ENCODE results near the gene CARHSP1.

Gene CARHSP1

DNA sequence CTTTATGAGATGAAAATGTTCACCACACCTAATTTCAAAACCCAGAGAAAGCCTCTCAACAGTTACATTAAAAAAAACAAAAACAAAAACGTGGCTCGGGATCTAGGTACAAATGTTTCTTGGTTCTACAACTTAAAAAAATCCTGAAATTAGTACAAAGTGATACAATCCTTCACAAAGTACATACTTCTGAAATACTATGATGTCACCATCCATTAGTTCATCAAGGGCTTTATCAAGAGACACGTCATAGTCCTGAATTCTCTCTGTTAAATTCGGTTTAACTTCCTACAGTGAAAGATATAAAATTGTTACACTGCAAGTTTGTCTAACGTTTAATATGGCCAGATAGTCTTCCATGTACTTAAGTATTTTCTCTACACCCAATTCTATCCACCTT, 31.5 kb upstream of the CARHSP1 start:
- TF ChIP-seq, protein P1, sequence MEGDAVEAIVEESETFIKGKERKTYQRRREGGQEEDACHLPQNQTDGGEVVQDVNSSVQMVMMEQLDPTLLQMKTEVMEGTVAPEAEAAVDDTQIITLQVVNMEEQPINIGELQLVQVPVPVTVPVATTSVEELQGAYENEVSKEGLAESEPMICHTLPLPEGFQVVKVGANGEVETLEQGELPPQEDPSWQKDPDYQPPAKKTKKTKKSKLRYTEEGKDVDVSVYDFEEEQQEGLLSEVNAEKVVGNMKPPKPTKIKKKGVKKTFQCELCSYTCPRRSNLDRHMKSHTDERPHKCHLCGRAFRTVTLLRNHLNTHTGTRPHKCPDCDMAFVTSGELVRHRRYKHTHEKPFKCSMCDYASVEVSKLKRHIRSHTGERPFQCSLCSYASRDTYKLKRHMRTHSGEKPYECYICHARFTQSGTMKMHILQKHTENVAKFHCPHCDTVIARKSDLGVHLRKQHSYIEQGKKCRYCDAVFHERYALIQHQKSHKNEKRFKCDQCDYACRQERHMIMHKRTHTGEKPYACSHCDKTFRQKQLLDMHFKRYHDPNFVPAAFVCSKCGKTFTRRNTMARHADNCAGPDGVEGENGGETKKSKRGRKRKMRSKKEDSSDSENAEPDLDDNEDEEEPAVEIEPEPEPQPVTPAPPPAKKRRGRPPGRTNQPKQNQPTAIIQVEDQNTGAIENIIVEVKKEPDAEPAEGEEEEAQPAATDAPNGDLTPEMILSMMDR (IDR thresholded peaks at IDR 0.05; ENCODE audit: extremely low read depth, missing control alignments), result no peak
- no peak for DNase-seq (ENCODE audit: low spot score)

DNA sequence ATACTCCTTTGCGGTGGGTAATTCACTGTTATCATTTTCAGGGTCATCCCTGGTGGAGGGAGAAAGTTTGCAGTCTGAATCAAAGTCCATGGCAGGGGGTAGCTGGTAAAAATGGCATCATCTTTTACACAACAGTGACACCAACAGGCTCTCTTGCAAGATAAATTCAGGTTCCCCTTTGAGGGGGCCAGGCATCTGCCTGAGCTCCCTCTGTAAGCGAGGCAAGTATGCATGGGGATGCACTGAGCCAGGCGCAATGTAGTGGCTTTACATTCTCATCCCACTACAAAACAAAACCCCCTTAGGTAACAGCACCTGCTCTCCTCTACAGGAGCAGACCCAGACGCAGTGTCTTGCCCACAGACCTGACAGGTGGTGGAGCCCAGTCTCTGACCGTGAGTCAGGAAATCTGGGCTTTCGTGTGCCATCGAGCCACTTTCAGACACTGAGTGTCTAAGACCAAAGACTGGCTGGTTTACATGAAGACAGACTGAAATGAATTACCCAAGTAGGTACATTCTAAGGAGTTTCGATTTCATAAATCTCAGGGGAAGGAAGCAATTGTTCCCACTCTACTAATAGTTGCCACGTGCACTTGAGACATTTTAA, 31.0 kb upstream of the CARHSP1 start:
- TF ChIP-seq, protein P1 (IDR thresholded peaks at IDR 0.05; ENCODE audit: extremely low read depth, missing control alignments), result no peak
- DNase-seq (ENCODE audit: low spot score), result no peak

DNA sequence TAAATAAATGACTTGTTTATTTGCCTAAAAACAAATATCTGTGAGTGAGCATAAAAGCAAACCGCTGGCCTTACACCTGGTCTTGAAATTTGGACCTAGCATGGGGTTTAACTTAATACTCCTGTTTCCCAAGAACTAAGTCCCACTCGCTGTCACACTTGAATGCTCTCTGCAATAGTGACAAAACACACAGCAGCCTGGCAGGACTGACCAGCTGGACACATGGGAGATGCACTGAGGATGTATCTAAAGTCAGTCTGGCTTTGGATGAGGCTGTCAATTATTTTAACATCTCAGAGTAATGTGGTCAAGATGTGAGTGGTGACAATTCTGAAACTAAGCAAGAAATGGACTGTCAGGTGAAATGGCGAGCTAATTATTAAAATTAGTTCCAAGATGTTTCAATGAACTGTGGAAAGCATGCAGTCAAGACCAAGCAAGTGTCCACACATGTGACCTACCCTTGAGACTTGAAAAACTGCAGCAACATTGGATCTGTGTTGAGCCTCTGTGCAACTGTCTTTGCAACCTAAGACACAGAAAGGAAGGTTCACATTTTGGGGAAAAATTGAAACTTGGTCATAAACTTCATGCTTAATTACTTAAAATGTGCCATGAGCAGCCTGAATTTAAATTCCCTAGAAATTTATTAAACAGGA, 30.0 kb upstream of the CARHSP1 start:
- TF ChIP-seq, protein P1 (IDR thresholded peaks at IDR 0.05; ENCODE audit: extremely low read depth, missing control alignments), result no peak

DNA sequence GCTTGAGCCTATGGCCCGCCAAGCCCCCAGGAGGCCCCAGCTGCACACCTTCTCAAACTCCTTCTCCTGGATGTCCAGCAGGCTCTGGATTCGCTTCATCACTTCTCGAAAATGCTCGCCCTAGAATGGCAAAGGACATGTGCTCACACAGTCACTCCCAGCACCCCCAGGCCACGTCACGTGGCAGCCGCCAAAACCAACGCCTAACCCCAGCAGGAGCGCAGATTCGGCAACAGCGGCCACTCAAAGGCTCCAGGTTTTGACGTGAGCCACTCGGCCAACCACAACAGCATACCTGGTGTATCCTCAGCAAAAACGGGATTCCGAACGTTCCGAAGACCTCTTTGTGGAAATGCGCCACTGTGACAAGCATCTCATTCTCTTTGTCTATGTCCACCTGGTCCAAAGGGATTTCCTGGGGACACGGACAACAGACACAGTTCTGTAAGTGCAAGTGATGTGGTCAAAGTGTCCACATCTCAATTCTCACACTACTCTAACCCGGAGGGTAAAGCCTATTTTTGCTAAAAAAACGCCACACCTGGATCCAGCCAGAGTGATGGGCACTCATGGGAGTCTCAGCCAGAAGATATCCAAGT, 26.0 kb upstream of the CARHSP1 start:
- no peak for DNase-seq (ENCODE audit: low spot score)
- TF ChIP-seq, protein P1 (IDR thresholded peaks at IDR 0.05; ENCODE audit: extremely low read depth, missing control alignments), result no peak

More for the DNA sequence above, 30.0 kb upstream of the CARHSP1 start:
- DNase-seq (ENCODE audit: low spot score), result no peak

DNA sequence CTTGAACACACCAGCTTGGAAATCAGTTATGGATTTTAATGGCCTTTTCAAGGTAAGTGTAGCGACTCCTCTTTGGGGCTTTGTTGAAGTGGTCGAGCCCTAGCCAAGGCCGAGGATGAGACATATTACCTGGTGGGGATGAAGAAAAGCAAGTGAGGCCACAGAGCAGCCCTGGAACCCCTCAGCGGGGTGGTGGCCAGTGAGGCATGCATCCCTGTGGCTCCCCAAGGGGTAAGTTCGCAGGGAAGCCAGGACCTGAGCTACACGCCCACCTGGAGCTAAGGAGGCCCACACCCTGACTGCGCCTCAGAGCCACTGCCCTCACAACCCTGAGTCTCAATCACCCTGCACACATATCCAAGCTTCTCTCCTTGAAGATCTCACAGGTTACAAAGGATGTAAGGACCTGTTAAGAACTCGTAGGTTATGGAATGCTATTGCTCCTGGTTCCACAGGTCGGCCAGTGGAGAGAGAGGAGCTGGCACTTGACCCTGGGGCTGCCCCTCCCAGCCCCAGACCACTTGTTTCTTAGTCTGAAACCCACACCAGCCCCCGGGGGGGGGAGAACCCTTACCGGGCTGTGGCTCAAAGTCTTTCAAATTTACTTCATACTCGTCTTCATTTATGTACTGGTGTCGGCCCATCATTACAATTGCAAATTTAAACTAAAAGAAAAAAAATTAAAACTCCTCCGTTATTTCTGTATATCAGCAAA, 25.3 kb upstream of the CARHSP1 start:
- DNase-seq (ENCODE audit: low spot score), result no peak
- TF ChIP-seq, protein P1 (IDR thresholded peaks at IDR 0.05; ENCODE audit: extremely low read depth, missing control alignments), result no peak

DNA sequence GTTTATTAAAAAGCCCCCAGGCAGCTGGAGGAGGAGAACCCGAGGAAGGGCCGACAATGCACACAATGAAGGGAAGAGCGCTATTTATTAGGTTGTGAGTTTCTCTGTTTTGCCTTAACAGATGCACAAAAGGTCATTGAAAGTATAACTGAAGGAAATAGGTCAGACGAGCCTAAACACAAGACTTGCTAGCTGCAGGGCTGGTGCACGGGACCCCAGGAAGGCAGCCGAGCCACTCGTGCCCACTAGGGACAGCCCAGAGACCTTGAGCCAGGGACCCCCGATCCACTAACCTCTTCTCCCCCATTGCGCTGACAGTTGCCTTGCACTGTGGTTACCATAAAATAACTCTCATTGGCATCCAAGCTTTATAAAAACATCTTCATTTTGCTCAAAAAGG, 24.6 kb upstream of the CARHSP1 start:
- TF ChIP-seq, protein P1 (IDR thresholded peaks at IDR 0.05; ENCODE audit: extremely low read depth, missing control alignments), result no peak
- DNase-seq (ENCODE audit: low spot score), result no peak

DNA sequence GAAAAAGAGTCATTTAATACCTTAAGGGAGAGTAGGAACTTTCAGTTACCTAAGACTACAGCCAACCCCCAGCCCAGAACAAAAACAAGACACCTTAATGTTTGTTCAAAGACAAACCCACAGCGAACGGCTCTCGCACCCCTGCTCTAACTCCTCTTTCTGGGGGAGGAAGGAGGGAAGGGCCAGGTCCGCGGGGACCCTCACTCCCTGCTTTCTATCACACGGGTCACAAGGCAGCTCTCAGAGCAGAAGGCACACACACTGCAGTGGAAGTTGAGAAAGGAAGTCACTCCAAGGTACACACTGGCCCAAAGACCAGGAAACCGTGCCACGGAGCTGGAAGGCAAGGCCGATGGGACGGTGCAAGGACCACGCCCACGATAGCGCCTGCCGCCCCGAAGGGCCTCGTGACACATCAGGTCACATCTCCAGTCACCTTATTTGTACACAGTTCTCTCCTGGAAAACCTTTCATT, 23.3 kb upstream of the CARHSP1 start:
- TF ChIP-seq, protein P1 (IDR thresholded peaks at IDR 0.05; ENCODE audit: extremely low read depth, missing control alignments), result no peak

More for the DNA sequence above, 23.3 kb upstream of the CARHSP1 start:
- no peak for DNase-seq (ENCODE audit: low spot score)

Data from GM20000 (cell line).